GM12892 (cell line): Measurements from ENCODE around the gene LDLRAD3.

Source experiments
- POLR2A ChIP-seq: IDR thresholded peaks from 2 replicates; pipeline ENCODE4 v1.6.1; 2011; ENCODE audit warnings: low read depth, low read length, control low read depth
- TAF1 ChIP-seq: IDR thresholded peaks from 2 replicates; pipeline ENCODE4 v1.6.1; 2011; ENCODE audit warnings: low read depth, mild to moderate bottlenecking, control low read depth, low read length, borderline replicate concordance

DNA sequence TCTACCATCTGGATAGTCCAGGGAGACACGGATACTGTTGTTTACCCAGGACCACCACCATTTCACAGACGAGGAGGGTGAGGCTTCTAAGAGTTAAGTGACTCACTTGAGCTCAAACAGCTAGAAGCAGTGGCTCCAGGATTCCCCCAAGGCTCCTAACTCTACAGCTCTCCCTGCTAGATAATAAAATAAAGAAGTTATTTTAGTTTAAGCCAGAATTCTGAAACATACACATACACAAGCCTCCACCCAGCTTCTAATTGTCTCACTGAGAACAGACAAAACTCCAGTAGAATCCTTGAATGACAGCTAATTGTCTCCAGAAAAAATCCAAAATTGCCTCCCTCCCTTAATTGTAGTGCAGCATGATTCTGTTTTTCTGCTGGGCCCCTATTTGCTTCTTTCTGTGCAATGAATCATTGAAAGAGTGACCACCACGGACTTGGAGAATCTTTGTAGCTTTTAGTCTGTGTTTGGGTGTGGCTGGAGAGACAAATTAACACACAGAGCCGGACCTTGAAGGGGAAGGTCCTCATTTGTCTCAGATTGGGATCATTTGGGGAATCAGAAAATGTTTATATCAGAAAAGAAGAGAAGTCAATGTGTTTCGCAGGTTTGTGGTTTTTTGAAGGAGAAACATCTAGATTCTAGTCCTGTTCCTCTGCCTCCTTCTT lies 280.5 kb downstream of the LDLRAD3 start:
- TF ChIP-seq POLR2A (no peak), TAF1 (no peak)
